HEK293T (cell line): ENCODE results near the gene ACTN4.

Experiments used
- BHLHE40 ChIP-seq: fragments of 450-650 bp; IDR thresholded peaks from 2 replicates; pipeline ENCODE4 v1.6.1; 2016; ENCODE audit warnings: mild to moderate bottlenecking, moderate library complexity, borderline replicate concordance
- FOXK2 ChIP-seq: fragments of 450-650 bp; IDR thresholded peaks from 2 replicates; pipeline ENCODE4 v1.6.1; 2016; ENCODE audit warnings: mild to moderate bottlenecking
- FOXM1 ChIP-seq: fragments of 450-650 bp; IDR thresholded peaks from 2 replicates; pipeline ENCODE4 v1.6.1; 2017; ENCODE audit warnings: mild to moderate bottlenecking, borderline replicate concordance
- HDGF ChIP-seq: fragments of 450-650 bp; IDR thresholded peaks from 2 replicates; pipeline ENCODE4 v1.6.1; 2017; ENCODE audit warnings: antibody characterized with exemption, borderline replicate concordance
- LEF1 ChIP-seq: fragments of 450-650 bp; IDR thresholded peaks from 2 replicates; pipeline ENCODE4 v1.6.1; 2017; ENCODE audit warnings: mild to moderate bottlenecking, borderline replicate concordance
- SP1 ChIP-seq: fragments of 450-650 bp; IDR thresholded peaks from 2 replicates; pipeline ENCODE4 v1.6.1; 2017
- SUZ12 ChIP-seq: fragments of 450-650 bp; IDR thresholded peaks from 2 replicates; pipeline ENCODE4 v1.6.1; 2016; ENCODE audit warnings: mild to moderate bottlenecking
- TARDBP ChIP-seq: fragments of 450-650 bp; IDR thresholded peaks from 2 replicates; pipeline ENCODE4 v1.6.1; 2016
- TF ChIP-seq, protein P1 (sequence below): fragments of 450-650 bp; IDR thresholded peaks from 2 replicates; pipeline ENCODE4 v1.6.1; 2016

DNA sequence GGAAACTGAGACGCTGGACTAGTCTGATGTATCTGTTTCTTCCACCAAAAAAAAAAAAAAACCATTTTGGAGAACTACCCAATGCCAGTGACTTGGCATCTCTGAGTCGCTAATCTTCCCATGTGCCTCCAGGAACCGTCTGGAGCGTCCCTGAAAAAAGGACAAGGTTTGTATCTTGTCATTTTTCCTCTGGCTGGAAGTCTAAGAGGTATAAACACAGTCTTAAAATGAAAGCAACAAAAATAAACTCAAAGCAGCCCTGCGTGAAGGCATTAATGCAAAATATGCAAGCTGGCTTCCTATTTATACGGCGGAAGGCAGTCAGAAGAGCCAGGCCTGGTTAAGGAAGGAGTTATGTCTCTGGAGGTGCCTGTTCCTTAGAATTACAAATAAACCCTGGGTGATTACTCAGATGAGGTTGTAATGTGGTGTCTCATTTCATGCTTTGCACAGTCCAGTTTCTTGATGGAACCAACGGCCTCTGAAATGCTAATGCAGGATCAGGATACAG, 20.3 kb downstream of the ACTN4 start:
- TF ChIP-seq SUZ12 (no peak), BHLHE40 (no peak), FOXM1 (no peak), SP1 (no peak), HDGF (no peak), TARDBP (no peak), FOXK2 (no peak), LEF1 (no peak)
- TF ChIP-seq, protein P1, sequence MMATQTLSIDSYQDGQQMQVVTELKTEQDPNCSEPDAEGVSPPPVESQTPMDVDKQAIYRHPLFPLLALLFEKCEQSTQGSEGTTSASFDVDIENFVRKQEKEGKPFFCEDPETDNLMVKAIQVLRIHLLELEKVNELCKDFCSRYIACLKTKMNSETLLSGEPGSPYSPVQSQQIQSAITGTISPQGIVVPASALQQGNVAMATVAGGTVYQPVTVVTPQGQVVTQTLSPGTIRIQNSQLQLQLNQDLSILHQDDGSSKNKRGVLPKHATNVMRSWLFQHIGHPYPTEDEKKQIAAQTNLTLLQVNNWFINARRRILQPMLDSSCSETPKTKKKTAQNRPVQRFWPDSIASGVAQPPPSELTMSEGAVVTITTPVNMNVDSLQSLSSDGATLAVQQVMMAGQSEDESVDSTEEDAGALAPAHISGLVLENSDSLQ: no peak
